ENCODE results near the gene CD177.

The CD177 gene

GRCh38 chr19:43407416-43408005 is 54.0 kb downstream of the CD177 start:
- Histone ChIP-seq H3K9ac (ENCODE audit: low read length) (no peak overlapping the region), H3K27ac (ENCODE audit: low read length) (no peak overlapping the region), H3K4me2 (ENCODE audit: low read depth, low read length) (no peak overlapping the region), H3K9me2 (replicated peaks; ENCODE audit: insufficient read depth, low read length) (no peaks in the 10 kb centered on the region), H3K4me3 (ENCODE audit: low read length) (no peak overlapping the region), H3K4me1 (ENCODE audit: low read length) (no peaks in the 10 kb centered on the region), H3K9me3 (replicated peaks; ENCODE audit: insufficient read depth, low read length) (no peaks in the 10 kb centered on the region), H4K20me1 (ENCODE audit: insufficient read depth, low read length) (no peaks in the 10 kb centered on the region), H2AFZ (ENCODE audit: low read length) (no peak overlapping the region), H3F3A (ENCODE audit: insufficient read depth, low read length) (no peaks in the 10 kb centered on the region), H3K36me3 (replicated peaks; ENCODE audit: insufficient read depth, low read length) (no peaks in the 10 kb centered on the region), H3K79me2 (ENCODE audit: low read length) (no peaks in the 10 kb centered on the region), H3K27me3 (replicated peaks; ENCODE audit: insufficient read depth, low read length) (peaks cover 7% of the 10 kb centered on the region)
- TF ChIP-seq, protein P1, sequence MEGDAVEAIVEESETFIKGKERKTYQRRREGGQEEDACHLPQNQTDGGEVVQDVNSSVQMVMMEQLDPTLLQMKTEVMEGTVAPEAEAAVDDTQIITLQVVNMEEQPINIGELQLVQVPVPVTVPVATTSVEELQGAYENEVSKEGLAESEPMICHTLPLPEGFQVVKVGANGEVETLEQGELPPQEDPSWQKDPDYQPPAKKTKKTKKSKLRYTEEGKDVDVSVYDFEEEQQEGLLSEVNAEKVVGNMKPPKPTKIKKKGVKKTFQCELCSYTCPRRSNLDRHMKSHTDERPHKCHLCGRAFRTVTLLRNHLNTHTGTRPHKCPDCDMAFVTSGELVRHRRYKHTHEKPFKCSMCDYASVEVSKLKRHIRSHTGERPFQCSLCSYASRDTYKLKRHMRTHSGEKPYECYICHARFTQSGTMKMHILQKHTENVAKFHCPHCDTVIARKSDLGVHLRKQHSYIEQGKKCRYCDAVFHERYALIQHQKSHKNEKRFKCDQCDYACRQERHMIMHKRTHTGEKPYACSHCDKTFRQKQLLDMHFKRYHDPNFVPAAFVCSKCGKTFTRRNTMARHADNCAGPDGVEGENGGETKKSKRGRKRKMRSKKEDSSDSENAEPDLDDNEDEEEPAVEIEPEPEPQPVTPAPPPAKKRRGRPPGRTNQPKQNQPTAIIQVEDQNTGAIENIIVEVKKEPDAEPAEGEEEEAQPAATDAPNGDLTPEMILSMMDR (IDR thresholded peaks at IDR 0.05; ENCODE audit: low read length): no peak
- TF ChIP-seq EZH2 (optimal IDR thresholded peaks at IDR 0.05; ENCODE audit: low read depth, low read length) (no peak), EZH2phosphoT487 (IDR thresholded peaks at IDR 0.05; ENCODE audit: low read length) (no peak)
- no peak for DNase-seq

DNA sequence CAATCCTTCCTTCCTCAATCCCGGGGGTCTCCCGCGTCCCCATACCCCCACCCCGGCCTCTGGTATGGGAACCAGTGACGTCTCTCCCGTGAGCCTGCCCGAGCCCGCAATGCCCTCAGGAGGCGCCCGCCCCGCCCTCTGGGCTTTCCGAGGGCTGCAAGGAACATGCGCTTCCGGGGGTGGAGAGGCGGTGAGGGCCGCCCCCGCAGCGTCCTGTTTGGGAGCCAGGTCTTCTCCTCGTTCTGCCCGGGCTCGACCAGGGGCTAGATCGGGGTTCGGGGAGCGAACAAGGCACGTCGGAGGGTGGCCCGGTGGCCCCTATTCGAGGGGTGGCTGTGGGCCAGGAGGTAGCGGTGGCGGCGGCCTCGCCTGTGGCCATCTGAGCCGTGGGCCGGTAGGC is 54.6 kb downstream of the CD177 start:
- Histone ChIP-seq H2AFZ (ENCODE audit: low read length) (no peak overlapping the region), H3K36me3 (replicated peaks; ENCODE audit: insufficient read depth, low read length) (no peaks in the 10 kb centered on the region), H3K9me3 (replicated peaks; ENCODE audit: insufficient read depth, low read length) (no peaks in the 10 kb centered on the region), H3K27me3 (replicated peaks; ENCODE audit: insufficient read depth, low read length) (peaks cover 10% of the 10 kb centered on the region), H3F3A (ENCODE audit: insufficient read depth, low read length) (no peaks in the 10 kb centered on the region), H3K4me1 (ENCODE audit: low read length) (no peaks in the 10 kb centered on the region), H3K4me2 (ENCODE audit: low read depth, low read length) (no peak overlapping the region), H3K9me2 (replicated peaks; ENCODE audit: insufficient read depth, low read length) (no peaks in the 10 kb centered on the region), H3K4me3 (ENCODE audit: low read length) (no peak overlapping the region), H3K9ac (ENCODE audit: low read length) (no peak overlapping the region), H3K27ac (ENCODE audit: low read length) (no peak overlapping the region), H3K79me2 (ENCODE audit: low read length) (no peaks in the 10 kb centered on the region), H4K20me1 (ENCODE audit: insufficient read depth, low read length) (no peaks in the 10 kb centered on the region)
- DNase-seq: no peak
- TF ChIP-seq EZH2phosphoT487 (IDR thresholded peaks at IDR 0.05; ENCODE audit: low read length): no peak
- TF ChIP-seq, protein P1 (IDR thresholded peaks at IDR 0.05; ENCODE audit: low read length): no peak
- TF ChIP-seq EZH2 (optimal IDR thresholded peaks at IDR 0.05; ENCODE audit: low read depth, low read length): no peak

DNA sequence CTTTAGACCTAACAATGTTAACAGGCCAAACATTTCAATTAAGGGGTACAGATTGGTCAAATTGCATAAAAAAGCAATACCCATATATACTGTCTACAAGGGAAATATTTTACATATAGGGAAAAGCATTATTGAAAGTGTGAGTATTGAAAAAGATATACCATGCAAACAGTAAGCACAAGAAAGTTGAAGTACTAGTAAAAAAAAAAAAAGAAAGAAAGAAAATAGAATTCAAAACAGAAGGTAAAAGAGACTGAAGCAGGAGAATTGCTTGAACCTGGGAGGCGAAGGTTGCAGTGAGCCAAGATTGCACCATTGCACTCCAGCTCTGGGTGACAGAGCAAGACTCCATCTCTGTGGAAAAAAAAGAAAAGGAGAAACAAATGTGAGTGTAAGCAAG is 55.9 kb downstream of the CD177 start:
- no peak overlapping the region for H3K4me2 ChIP-seq (ENCODE audit: low read depth, low read length)
- TF ChIP-seq, protein P1 (IDR thresholded peaks at IDR 0.05; ENCODE audit: low read length): no peak
- TF ChIP-seq EZH2phosphoT487 (IDR thresholded peaks at IDR 0.05; ENCODE audit: low read length): no peak
- no peak for TF ChIP-seq EZH2 (optimal IDR thresholded peaks at IDR 0.05; ENCODE audit: low read depth, low read length)
- no peaks in the 10 kb centered on the region for H3K79me2 ChIP-seq (ENCODE audit: low read length)
- no peak overlapping the region for H3K4me3 ChIP-seq (ENCODE audit: low read length)
- no peak overlapping the region for H3K27ac ChIP-seq (ENCODE audit: low read length)
- no peaks in the 10 kb centered on the region for H3K9me2 ChIP-seq (replicated peaks; ENCODE audit: insufficient read depth, low read length)
- no peaks in the 10 kb centered on the region for H3K36me3 ChIP-seq (replicated peaks; ENCODE audit: insufficient read depth, low read length)
- H3K9me3 ChIP-seq (replicated peaks; ENCODE audit: insufficient read depth, low read length): no peaks in the 10 kb centered on the region
- H4K20me1 ChIP-seq (ENCODE audit: insufficient read depth, low read length): no peaks in the 10 kb centered on the region
- H3K4me1 ChIP-seq (ENCODE audit: low read length): no peaks in the 10 kb centered on the region
- no peak overlapping the region for H2AFZ ChIP-seq (ENCODE audit: low read length)
- H3K9ac ChIP-seq (ENCODE audit: low read length): no peak overlapping the region
- no peak for DNase-seq
- no peaks in the 10 kb centered on the region for H3F3A ChIP-seq (ENCODE audit: insufficient read depth, low read length)
- peaks cover 14% of the 10 kb centered on the region for H3K27me3 ChIP-seq (replicated peaks; ENCODE audit: insufficient read depth, low read length)

All from MM.1S (cell line).